GM18858 (cell line): ENCODE results near the gene LRRC2.
"Not testable (repeated sequence)": the region's sequence is repeated elsewhere in the genome, so short reads cannot be mapped to it uniquely, and the experiment has no call there.

Experiments used
- ATAC-seq: cut with Tn5 transposase; IDR thresholded peaks from one replicate; pipeline ENCODE4 v1.9.1; 2021; ENCODE audit not compliant: unreplicated experiment

Gene LRRC2

DNA sequence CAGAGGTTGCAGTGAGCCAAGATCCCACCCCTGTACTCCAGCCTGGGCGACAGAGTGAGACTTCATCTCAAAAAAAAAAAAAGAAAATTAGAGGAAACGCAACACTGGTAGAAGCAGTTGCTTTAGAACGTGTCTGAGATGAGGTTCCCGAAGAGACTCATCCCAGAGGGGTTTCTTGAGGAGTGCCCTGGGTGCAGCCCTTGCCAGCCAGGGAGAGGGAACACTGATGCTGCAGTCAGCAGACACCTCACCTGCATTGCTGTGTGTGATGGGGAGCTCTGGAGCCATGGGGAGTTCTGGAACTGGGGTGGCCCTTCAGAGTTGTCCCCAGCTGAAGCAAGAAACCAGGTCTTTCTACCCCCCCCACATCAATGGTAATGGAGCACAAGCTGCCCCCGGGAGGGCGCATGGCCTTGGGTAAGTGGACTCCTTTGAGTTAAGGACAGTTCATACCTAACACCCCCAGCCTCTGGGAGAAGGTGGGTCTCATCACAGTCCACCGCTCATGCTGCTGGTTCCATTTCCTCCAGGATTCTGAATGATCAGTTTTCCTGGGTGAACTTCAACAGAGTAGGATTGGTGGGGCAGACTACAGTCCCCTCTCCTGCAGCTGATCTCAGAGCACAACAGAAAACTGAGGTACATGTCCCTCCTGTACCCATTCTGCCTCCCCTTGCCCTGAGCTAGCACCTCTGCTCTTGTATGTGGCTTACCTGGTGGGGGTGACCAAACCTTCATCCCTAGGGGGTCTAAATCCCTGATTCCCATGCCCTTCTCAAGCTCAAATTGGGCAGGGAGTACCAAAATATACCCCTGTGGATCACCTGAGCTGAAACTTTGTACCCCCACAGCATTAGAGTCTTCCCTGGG is 18.7 kb upstream of the LRRC2 start:
- no peak for ATAC-seq

GRCh38 chr3:46580675-46581074 is 14.6 kb upstream of the LRRC2 start:
- ATAC-seq, result no peak

GRCh38 chr3:46579756-46580286 is 13.7 kb upstream of the LRRC2 start:
- ATAC-seq, result no peak

DNA sequence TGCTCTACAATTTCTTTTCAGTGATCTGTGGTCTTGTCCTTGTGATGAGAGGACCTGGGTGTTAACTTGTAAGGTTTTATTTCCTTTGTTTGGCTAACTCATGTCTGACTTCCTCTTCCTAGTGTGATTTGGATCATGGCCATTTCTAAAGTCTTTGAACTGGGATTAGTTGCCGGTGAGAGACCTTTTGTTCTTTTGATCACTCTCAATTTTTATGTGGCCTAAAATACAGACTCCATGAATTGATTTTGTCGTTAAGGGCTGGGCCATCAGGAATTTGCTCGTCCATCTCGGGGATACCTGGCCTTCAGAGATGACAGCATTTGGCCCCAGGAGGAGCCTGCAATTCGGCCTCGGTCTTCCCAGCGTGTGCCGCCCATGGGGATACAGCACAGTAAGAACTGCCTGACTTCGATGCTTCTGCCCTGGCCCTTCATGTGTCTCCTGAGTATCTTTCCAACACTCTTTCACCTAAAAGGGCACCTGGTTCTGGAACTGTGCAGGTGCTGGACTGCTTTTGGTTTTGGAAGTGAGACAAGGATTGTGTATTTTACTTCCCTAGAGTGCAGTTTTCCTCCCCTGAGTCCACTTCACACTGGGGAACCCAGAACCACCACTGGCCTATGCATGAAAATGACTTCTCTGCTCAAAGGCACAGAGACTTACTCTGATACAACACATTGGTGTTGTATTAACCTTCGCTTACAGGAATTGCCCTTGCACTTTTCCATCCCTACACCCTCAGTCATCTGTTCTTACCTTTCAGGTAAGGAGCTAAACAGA is 13.1 kb upstream of the LRRC2 start:
- no peak for ATAC-seq

DNA sequence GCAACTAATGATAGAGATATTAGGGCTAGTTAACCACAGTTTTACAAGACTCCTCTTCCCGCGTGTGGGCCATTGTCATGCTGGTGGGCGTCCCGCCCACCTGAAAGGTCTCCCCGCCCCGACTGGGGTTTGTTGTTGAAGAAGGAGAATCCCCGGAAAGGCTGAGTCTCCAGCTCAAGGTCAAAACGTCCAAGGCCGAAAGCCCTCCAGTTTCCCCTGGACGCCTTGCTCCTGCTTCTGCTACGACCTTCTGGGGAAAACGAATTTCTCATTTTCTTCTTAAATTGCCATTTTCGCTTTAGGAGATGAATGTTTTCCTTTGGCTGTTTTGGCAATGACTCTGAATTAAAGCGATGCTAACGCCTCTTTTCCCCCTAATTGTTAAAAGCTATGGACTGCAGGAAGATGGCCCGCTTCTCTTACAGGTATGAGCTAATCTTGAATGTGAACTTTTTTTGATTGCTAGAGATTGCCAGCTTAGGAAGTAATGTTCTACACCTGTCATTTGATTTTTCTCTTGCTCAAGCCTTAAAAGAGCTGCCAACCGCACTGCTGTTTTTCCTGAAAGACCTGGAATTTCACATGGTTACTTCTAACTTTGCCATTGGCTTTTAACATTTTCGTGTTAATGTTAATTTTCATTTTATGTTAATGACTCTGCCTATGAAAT is 11.6 kb upstream of the LRRC2 start:
- ATAC-seq, result not testable (repeated sequence)

DNA sequence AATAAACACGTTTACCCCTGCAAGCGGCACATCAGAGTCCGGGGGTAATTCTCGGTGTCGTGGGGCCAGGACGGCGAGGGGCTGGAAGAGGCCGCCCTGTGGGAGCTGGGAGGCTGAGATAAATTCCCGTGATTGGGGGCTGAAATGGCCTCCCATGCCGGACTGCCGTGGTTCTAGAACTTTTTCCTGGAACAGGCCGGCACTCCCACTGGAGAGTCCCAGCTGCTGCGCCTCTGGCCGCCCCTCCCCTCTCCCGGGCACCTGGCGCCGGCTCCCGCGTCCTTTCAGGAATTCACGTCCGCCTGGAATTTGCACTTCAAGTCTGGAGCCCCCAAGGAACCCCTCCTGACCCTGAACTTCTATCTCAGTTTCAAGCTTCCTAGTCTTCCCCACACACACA is 10.8 kb upstream of the LRRC2 start:
- no peak for ATAC-seq

GRCh38 chr3:46576386-46576785 is 10.3 kb upstream of the LRRC2 start:
- no peak for ATAC-seq

GRCh38 chr3:46575577-46576222 is 9.6 kb upstream of the LRRC2 start:
- ATAC-seq, result no peak

- no peak for ATAC-seq
Observed at GRCh38 chr3:46574881-46575576, 8.9 kb upstream of the LRRC2 start.

- no peak for ATAC-seq
Observed at GRCh38 chr3:46574243-46574646, 8.1 kb upstream of the LRRC2 start.

DNA sequence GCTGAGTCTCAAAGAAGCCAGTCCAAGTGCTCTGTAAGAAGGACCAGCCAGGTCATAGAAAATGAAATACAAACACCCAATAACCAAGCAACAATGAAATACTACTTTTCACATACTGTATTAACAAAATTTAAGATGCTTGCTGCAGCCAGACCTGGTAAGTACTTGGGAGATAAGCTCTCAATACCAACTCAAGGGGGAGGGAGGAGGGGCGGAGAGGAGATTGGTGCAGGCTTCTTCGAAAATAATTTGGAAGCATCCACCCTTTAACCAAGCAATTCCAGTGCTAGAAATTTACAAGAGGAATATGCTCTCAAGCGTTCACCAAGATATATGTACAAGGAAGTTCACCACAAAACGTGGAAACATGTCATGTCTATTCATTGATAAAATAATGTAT is 7.6 kb upstream of the LRRC2 start:
- ATAC-seq, result no peak

DNA sequence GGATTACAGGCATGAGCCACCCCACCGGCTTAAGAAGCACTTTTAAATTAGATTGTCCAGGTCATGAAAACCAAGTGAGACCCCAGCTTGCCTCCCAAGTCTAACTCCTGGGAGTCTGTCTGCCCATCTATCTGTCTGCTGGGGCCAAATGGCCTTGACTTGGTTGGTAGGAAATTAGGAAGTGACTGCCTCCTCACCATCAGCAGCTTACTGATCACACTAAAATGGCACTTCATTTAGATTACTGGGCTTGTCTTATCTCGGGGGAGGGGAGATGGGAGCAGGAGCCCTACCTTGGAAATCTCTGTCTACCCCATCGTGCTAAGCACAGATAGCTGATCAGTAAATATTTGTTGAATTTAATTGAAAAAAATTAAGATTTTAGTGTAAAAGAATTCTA is 5.6 kb upstream of the LRRC2 start:
- ATAC-seq, result no peak

- no peak for ATAC-seq
Observed at GRCh38 chr3:46565607-46566039, 479 bp downstream of the LRRC2 start.

DNA sequence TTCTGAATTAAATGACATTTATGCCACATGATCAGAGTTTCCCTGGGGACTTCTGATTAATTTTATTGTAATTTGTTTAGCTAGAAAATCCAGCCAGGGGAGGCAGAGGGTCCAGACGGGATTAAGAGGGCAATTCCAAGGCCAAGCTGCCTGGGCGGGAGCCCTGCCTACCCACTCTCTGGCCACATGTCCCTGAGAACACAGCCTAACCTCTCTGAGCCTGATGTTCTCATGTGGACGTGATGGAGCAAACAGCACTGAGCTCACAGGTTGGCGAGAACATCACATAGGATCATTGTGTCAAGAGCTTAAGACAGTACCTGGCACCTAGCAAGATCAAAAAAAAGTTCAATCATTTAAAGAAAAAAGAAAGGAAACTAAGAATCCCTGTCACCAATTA is 1.0 kb downstream of the LRRC2 start:
- no peak for ATAC-seq

DNA sequence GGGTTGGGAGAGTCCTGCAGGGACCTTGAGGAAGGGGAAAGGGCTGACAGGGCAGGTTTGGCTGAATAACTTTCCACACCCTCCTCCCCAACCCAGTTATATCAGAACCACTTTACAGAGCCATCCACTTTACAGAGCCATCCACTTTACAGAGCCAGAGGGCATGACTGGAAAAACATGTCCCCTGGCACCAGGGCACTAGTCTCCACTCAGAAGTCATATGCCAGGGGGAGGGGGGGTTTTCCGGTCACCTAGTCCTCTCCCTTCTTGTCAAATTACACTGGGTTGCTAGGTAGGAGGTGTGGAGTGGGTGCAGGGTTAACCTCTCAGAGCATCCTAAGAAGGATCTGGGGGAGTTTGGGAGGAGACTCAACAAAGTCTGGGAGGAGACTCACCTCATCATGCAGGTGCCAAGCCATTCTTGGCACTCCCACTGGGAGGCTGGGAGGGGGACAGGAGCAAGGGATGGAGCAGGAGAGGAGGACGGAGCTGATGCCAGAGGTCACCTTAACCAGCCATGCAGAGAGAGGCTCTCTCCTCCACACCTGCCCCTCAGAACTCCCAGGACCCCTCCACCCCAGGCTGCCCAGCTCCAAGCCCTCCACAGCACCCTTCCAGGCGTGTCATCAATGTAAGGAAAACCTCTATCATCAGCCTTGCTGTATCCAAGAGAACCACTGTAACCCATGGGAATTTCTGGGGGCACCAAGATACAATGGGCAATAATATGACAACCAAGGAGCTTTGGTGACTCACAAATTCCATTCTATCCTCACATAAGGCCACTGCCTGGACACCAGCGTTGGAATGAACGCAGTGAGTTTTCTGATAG is 1.7 kb downstream of the LRRC2 start:
- ATAC-seq, result no peak

GRCh38 chr3:46561951-46562350 is 4.2 kb downstream of the LRRC2 start:
- no peak for ATAC-seq

DNA sequence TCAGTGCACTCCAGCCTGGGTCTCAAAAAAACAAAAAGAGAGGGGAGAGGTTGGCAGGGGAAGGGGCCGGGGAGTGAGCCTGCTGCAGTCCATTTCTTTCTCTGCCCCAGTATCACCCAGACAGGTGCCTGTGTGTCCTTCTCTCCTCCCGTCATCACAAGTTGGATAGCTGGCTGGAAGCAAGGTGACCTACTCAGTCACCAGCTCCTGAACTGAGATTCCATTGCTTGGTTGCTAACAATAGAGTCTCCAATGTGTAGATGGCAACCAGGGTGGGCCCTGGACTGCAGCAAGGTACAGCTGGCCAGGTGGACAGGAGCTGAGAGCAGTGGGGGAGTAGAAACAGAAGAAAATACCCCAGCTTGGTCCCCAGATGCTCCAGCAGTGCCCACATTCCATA is 4.6 kb downstream of the LRRC2 start:
- no peak for ATAC-seq

- no peak for ATAC-seq
Observed at GRCh38 chr3:46559091-46559704, 6.9 kb downstream of the LRRC2 start.
